Transverse colon (tissue), 4 donors: ENCODE data around the gene CYREN.

ENCODE experiments used
- CTCF ChIP-seq, 5 experiments: fragments of 200-600 bp in 3 of 5; fragments of 450-650 bp in 2 of 5; sonication (generic) in 3 of 5; IDR thresholded peaks; 1 replicate in 2 of 5; 2 replicates in 3 of 5; pipeline ENCODE4 v1.5.1; 2016 to 2017; ENCODE audit warnings: antibody characterized with exemption in 5 of 5, inconsistent platforms in 3 of 5, mild to moderate bottlenecking in 2 of 5, moderate library complexity in 1 of 5
- POLR2AphosphoS5 ChIP-seq, 3 donors: sonication (generic); formaldehyde crosslinking; IDR thresholded peaks; one replicate each; pipeline ENCODE4 v1.6.1; 2016; ENCODE audit warnings: antibody characterized with exemption in 3 of 3

- TF ChIP-seq CTCF (IDR thresholded peaks at IDR 0.05) (no peak), POLR2AphosphoS5 (IDR thresholded peaks at IDR 0.05) (no peak)
Measured at GRCh38 chr7:135160098-135160857, 10.2 kb downstream of the CYREN start.
